GM23248 (cell line): ENCODE measurements around the gene TPBGL. TPM values are rescaled to one million over a fixed set of nuclear protein-coding genes. Genes with fewer than 3 reads are reported as not detected.

Experiments
- DNase-seq: peaks from one replicate; pipeline ENCODE4 v3.0.0-alpha.2; 2015
- H2AFZ ChIP-seq: fragments of 200-600 bp; sonication (generic); 2 replicates; pipeline ENCODE4 v1.6.1; 2016; ENCODE audit warnings: antibody characterized with exemption
- H3F3A ChIP-seq: fragments of 200-600 bp; sonication (generic); 2 replicates; pipeline ENCODE4 v1.6.1; 2016; ENCODE audit warnings: mild to moderate bottlenecking, antibody characterized with exemption, mixed run types; ENCODE audit not compliant: insufficient read depth
- H3K27ac ChIP-seq: fragments of 200-600 bp; sonication (generic); 2 replicates; pipeline ENCODE4 v1.5.1; 2016; ENCODE audit warnings: mild to moderate bottlenecking
- H3K27me3 ChIP-seq: fragments of 200-600 bp; sonication (generic); replicated peaks from 2 replicates; pipeline ENCODE4 v1.6.1; 2016; ENCODE audit warnings: mild to moderate bottlenecking; ENCODE audit not compliant: insufficient read depth
- H3K36me3 ChIP-seq: fragments of 200-600 bp; sonication (generic); 2 replicates; pipeline ENCODE4 v1.6.1; 2016; ENCODE audit warnings: low read depth, mild to moderate bottlenecking
- H3K4me1 ChIP-seq: fragments of 200-600 bp; sonication (generic); 2 replicates; pipeline ENCODE4 v1.6.1; 2016; ENCODE audit warnings: mild to moderate bottlenecking; ENCODE audit not compliant: insufficient read depth
- H3K4me2 ChIP-seq: fragments of 200-600 bp; sonication (generic); one replicate; pipeline ENCODE4 v1.6.1; 2016; ENCODE audit warnings: mild to moderate bottlenecking; ENCODE audit not compliant: unreplicated experiment
- H3K4me3 ChIP-seq: fragments of 200-600 bp; sonication (generic); 2 replicates; pipeline ENCODE4 v1.5.1; 2016; ENCODE audit warnings: mild to moderate bottlenecking
- H3K79me2 ChIP-seq: fragments of 200-600 bp; sonication (generic); 2 replicates; pipeline ENCODE4 v1.6.1; 2016; ENCODE audit warnings: mild to moderate bottlenecking; ENCODE audit not compliant: insufficient read depth
- H3K9ac ChIP-seq: fragments of 200-600 bp; sonication (generic); 2 replicates; pipeline ENCODE4 v1.6.1; 2016; ENCODE audit warnings: mild to moderate bottlenecking
- H3K9me2 ChIP-seq: fragments of 200-600 bp; sonication (generic); 2 replicates; pipeline ENCODE4 v1.6.1; 2016; ENCODE audit warnings: mixed run types, mild to moderate bottlenecking, moderate library complexity; ENCODE audit not compliant: insufficient read depth
- H3K9me3 ChIP-seq: fragments of 200-600 bp; sonication (generic); one replicate; pipeline ENCODE4 v1.6.1; 2017; ENCODE audit warnings: low read depth
- H4K20me1 ChIP-seq: fragments of 200-600 bp; sonication (generic); 2 replicates; pipeline ENCODE4 v1.6.0; 2016; ENCODE audit not compliant: insufficient read depth
- EZH2 ChIP-seq: fragments of 200-600 bp; sonication (generic); IDR thresholded peaks from 2 replicates; pipeline ENCODE4 v1.6.1; 2018; ENCODE audit warnings: antibody characterized with exemption, mild to moderate bottlenecking; ENCODE audit not compliant: insufficient read depth, poor library complexity, severe bottlenecking
- EZH2phosphoT487 ChIP-seq: fragments of 200-600 bp; sonication (generic); IDR thresholded peaks from 2 replicates; pipeline ENCODE4 v1.6.1; 2018; ENCODE audit warnings: antibody characterized with exemption, moderate library complexity, mild to moderate bottlenecking, low read depth; ENCODE audit not compliant: insufficient read depth
- WGBS, 2 experiments: methylation state at CpG; one replicate each; pipeline ENCODE4 v1.1.6; 2015 to 2017; ENCODE audit warnings: low lambda C conversion rate in 2 of 2, low coverage in 1 of 2; ENCODE audit errors: missing lambda C conversion rate in 2 of 2; 5-methylcytosine and 5-hydroxymethylcytosine counted together
- in situ Hi-C: fragments of 300-500 bp; cut with MboI; formaldehyde crosslinking; loops from 2 replicates; pipeline ENCODE4 v1.15.0; 2020
- polyA plus RNA-seq: library from polyadenylated mRNA; unstranded; fragments of >200 nt; fragmentation: Nextera tagmentation; extraction: Ambion mirVana; gene quantifications from 2 replicates; pipeline ENCODE4 v1.2.1, GENCODE V29; 2016
- total RNA-seq: library from RNA; depleted of rRNA; stranded (reverse); fragments of >200 nt; shearing (Covaris generic); gene quantifications from 2 replicates; pipeline ENCODE4 v1.2.3, GENCODE V29; 2014

The TPBGL gene
- total and polyA plus RNA-seq, 2 experiments from 2014 or later = not detected

- Histone ChIP-seq H3K9me2 (no peaks in the 10 kb centered on the region), H3K27ac (no peak overlapping the region), H3K4me2 (no peak overlapping the region), H3K9ac (no peak overlapping the region), H2AFZ (no peak overlapping the region), H3K36me3 (no peaks in the 10 kb centered on the region), H3F3A (no peaks in the 10 kb centered on the region), H3K4me3 (no peak overlapping the region), H3K27me3 (peaks cover 7% of the 10 kb centered on the region; the same call in 1 of the 2 replicates), H3K9me3 (no peaks in the 10 kb centered on the region), H4K20me1 (no peaks in the 10 kb centered on the region), H3K4me1 (no peaks in the 10 kb centered on the region), H3K79me2 (no peaks in the 10 kb centered on the region)
- in situ Hi-C loops = no loop called here
- WGBS, 2 experiments = 9 to 10% methylated on average over 8 of the region's 8 CpGs
- TF ChIP-seq EZH2phosphoT487 = no peak
- TF ChIP-seq EZH2 = no peak
- DNase-seq = peak; percentile 87
Observed at GRCh38 chr11:75214411-75214821, 26.2 kb upstream of the TPBGL start.

GRCh38 chr11:75214843-75215242, 25.7 kb upstream of the TPBGL start:
- no peak for TF ChIP-seq EZH2phosphoT487
- TF ChIP-seq EZH2 = no peak
- H4K20me1 ChIP-seq = no peaks in the 10 kb centered on the region
- no peaks in the 10 kb centered on the region for H3K9me2 ChIP-seq
- in situ Hi-C loops = no loop called here
- no peaks in the 10 kb centered on the region for H3K9me3 ChIP-seq
- peaks cover 7% of the 10 kb centered on the region; the same call in 1 of the 2 replicates for H3K27me3 ChIP-seq
- H3K4me2 ChIP-seq = no peak overlapping the region
- no peaks in the 10 kb centered on the region for H3K79me2 ChIP-seq
- no peaks in the 10 kb centered on the region for H3K36me3 ChIP-seq
- no peaks in the 10 kb centered on the region for H3K4me1 ChIP-seq
- H3K27ac ChIP-seq = no peak overlapping the region
- no peak overlapping the region for H3K9ac ChIP-seq
- no peak overlapping the region for H2AFZ ChIP-seq
- no peaks in the 10 kb centered on the region for H3F3A ChIP-seq
- DNase-seq = no peak
- H3K4me3 ChIP-seq = no peak overlapping the region

GRCh38 chr11:75219869-75220268, 20.7 kb upstream of the TPBGL start:
- H3K79me2 ChIP-seq = no peaks in the 10 kb centered on the region
- H3K9ac ChIP-seq = no peak overlapping the region
- no peaks in the 10 kb centered on the region for H3K4me1 ChIP-seq
- in situ Hi-C loops = no loop called here
- DNase-seq = no peak
- H3K27me3 ChIP-seq = peaks cover 7% of the 10 kb centered on the region
- no peaks in the 10 kb centered on the region for H3K9me3 ChIP-seq
- H3K36me3 ChIP-seq = no peaks in the 10 kb centered on the region
- no peak overlapping the region for H3K27ac ChIP-seq
- H3F3A ChIP-seq = no peaks in the 10 kb centered on the region
- no peak overlapping the region for H3K4me3 ChIP-seq
- WGBS, 2 experiments = 24 to 37% methylated on average over 2 of the region's 2 CpGs
- H3K9me2 ChIP-seq = no peaks in the 10 kb centered on the region
- no peak overlapping the region for H3K4me2 ChIP-seq
- TF ChIP-seq EZH2phosphoT487 = no peak
- TF ChIP-seq EZH2 = no peak
- H2AFZ ChIP-seq = no peak overlapping the region
- H4K20me1 ChIP-seq = no peaks in the 10 kb centered on the region

DNA sequence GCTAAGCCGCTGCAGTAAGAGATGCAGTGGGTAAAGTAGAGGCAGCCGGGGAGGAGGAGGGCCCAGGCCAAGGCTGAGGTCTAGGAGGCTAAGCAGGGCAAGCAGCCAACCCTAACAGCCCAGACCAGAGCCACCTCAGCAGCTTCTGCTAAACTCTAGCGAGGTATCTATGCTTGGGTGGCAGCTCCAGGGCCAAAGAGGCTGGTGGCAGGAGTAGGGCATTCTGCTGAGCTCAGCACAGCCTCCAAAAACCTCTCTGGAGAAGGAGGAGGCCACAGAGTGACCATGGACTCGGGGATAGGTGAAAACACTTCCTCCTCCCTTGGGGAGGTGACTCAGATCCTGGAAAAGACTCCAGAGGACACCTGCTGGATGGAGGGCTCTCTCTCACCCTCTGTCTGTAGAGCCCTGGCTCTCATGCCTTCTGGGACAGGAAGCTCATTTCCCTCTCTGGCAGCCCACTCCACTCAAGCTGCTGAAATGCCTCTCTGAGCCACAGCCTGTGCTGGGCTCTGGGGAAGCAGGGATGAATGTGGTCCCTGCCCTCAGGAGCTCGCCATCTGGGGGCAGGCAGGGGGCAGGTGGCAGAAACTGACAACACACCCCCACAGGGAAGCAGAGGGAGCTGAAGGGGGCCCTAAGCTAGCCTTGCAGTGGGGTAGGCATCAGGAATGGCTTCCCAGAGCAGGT, 16.5 kb upstream of the TPBGL start:
- Histone ChIP-seq H3K36me3 (no peaks in the 10 kb centered on the region), H3K4me2 (no peak overlapping the region), H3K4me3 (no peak overlapping the region), H3K27ac (no peak overlapping the region), H3K9me2 (no peaks in the 10 kb centered on the region), H3K27me3 (peaks cover 8% of the 10 kb centered on the region), H2AFZ (no peak overlapping the region), H3K9me3 (no peaks in the 10 kb centered on the region), H3K4me1 (no peaks in the 10 kb centered on the region), H3K79me2 (no peaks in the 10 kb centered on the region), H4K20me1 (no peaks in the 10 kb centered on the region), H3K9ac (no peak overlapping the region), H3F3A (no peaks in the 10 kb centered on the region)
- TF ChIP-seq EZH2 (no peak), EZH2phosphoT487 (no peak)
- 39 to 45% methylated on average over 5 of the region's 5 CpGs for WGBS, 2 experiments
- in situ Hi-C loops = no loop called here
- DNase-seq = no peak
